Measurements from ENCODE around the gene ACOXL. TPM values are rescaled to one million over a fixed set of nuclear protein-coding genes. Genes with fewer than 3 reads are reported as not detected.

The ACOXL gene
- total RNA-seq, 3 donors from 2014 or later (not counting 1 experiment from before 2014, with no cell fraction given) = not detected

GRCh38 chr2:111134055-111134454 lies 401.7 kb downstream of the ACOXL start:
- ATAC-seq = no peak

DNA sequence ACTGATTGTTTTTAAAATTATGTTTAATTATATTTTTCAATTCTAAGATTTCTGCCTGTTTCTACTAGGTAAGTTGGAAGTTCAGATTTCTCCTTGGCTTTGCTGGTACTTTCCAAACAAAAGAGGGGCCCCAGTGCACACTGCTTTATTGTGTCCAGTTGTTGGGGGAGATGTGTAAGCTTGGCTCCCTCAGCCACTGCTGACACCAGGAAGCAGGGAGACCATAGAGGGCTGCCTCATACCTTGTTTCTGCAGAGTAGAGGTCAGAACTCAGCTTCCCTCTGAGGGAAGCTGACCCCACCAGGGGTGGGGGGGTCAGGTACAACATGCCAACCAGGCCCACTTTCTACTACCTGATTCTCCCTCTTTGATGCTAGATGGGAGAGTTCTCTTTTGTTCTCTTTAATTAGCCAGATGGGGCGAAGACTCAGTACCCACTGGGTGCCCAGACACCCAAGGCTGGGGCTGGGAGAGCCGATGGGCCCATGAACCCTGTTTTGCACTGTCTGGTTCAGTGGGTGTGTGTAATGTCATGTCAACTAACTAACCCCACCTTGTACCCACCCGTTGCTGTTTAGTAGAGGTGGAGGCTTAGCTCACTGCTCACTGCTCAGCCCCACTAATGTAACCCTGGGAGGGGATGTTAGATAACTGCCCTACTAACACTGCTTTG lies 403.0 kb downstream of the ACOXL start:
- no peaks in the 10 kb centered on the region for H3K9me3 Mint-ChIP-seq
- Histone ChIP-seq H3K36me3 (ENCODE audit: control insufficient read depth, insufficient read depth, low read length) (peaks cover 7% of the 10 kb centered on the region), H3K4me1 (ENCODE audit: control insufficient read depth, insufficient read depth, low read length) (peaks cover 6% of the 10 kb centered on the region), H3K27ac (ENCODE audit: low read length) (no peak overlapping the region), H3K4me3 (ENCODE audit: low read length) (no peak overlapping the region), H3K27me3 (ENCODE audit: control insufficient read depth, insufficient read depth, low read length) (no peaks in the 10 kb centered on the region), H3K9me3 (ENCODE audit: control insufficient read depth, insufficient read depth, low read length) (no peaks in the 10 kb centered on the region)
- peaks cover 0 to 24% of the 10 kb centered on the region in 2 donors for H3K4me1 Mint-ChIP-seq
- no peak for TF ChIP-seq CTCF (IDR thresholded peaks at IDR 0.05)
- ATAC-seq (peak in 2 of 3 donors; percentile 10 to 24), DNase-seq (no peak)
- H3K27ac Mint-ChIP-seq = no peak overlapping the region
- H3K27me3 Mint-ChIP-seq (ENCODE audit: low read depth in 2 of 2) = no peaks in the 10 kb centered on the region
- no peak overlapping the region for H3K4me3 Mint-ChIP-seq
- 90% methylated on average over 2 of the region's 3 CpGs for WGBS (ENCODE audit: insufficient coverage)
- H3K36me3 Mint-ChIP-seq = no peaks in the 10 kb centered on the region
- intact Hi-C loops (cut with micrococcal nuclease) = loop anchor here (5.0 kb wide), 1 partner anchor 323 kb away; no protein-coding TSS in a partner anchor

More at GRCh38 chr2:111134055-111134454, 401.7 kb downstream of the ACOXL start:
- 100% methylated on average over 1 of the region's 2 CpGs for WGBS (ENCODE audit: insufficient coverage)
- H3K4me3 ChIP-seq (ENCODE audit: low read length) = no peak overlapping the region
- intact Hi-C loops (cut with micrococcal nuclease) = no loop called here
- no peak overlapping the region for H3K27ac Mint-ChIP-seq
- H3K4me1 Mint-ChIP-seq = peaks cover 0 to 24% of the 10 kb centered on the region in 2 donors
- no peak for DNase-seq
- peaks cover 6% of the 10 kb centered on the region for H3K36me3 ChIP-seq (ENCODE audit: control insufficient read depth, insufficient read depth, low read length)
- peaks cover under 1% of the 10 kb centered on the region for H3K36me3 Mint-ChIP-seq
- no peaks in the 10 kb centered on the region for H3K9me3 Mint-ChIP-seq
- no peaks in the 10 kb centered on the region for H3K9me3 ChIP-seq (ENCODE audit: control insufficient read depth, insufficient read depth, low read length)
- peaks cover 6% of the 10 kb centered on the region for H3K4me1 ChIP-seq (ENCODE audit: control insufficient read depth, insufficient read depth, low read length)
- H3K4me3 Mint-ChIP-seq = no peak overlapping the region
- H3K27ac ChIP-seq (ENCODE audit: low read length) = no peak overlapping the region
- H3K27me3 ChIP-seq (ENCODE audit: control insufficient read depth, insufficient read depth, low read length) = no peaks in the 10 kb centered on the region
- TF ChIP-seq CTCF (IDR thresholded peaks at IDR 0.05) = peak; percentile 7
- no peaks in the 10 kb centered on the region for H3K27me3 Mint-ChIP-seq (ENCODE audit: low read depth in 2 of 2)

DNA sequence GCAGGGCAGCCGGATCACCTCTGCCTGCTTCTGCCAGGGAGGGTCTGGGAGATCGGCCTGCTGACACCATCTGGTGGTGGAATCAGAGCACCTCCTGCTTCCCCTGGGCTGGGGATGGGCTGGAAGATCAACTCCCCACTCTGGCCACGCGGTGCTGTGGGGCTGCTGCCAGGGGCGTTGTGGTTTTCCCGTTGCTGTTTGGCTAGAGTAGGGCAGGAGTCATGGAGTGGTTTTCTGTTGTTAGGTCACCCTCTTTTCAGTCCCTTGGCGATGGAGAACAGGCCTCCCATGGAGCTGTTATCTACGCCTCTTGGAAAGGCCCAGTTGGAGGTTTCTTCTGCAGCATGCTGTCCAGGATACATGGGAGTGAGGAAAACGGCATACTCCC lies 403.5 kb downstream of the ACOXL start:
- peaks cover 0 to 24% of the 10 kb centered on the region in 2 donors for H3K4me1 Mint-ChIP-seq
- intact Hi-C loops (cut with micrococcal nuclease) = loop anchor here (5.0 kb wide), 1 partner anchor 324 kb away; no protein-coding TSS in a partner anchor
- no peak overlapping the region for H3K4me3 ChIP-seq (ENCODE audit: low read length)
- no peak for TF ChIP-seq CTCF (IDR thresholded peaks at IDR 0.05)
- ATAC-seq (peak in 1 of 3 donors; percentile 56), DNase-seq (peak in 1 of 2 donors; percentile 25)
- H3K27me3 ChIP-seq (ENCODE audit: control insufficient read depth, insufficient read depth, low read length) = no peaks in the 10 kb centered on the region
- WGBS (ENCODE audit: insufficient coverage) = 57% methylated on average over 9 of the region's 9 CpGs
- H3K36me3 ChIP-seq (ENCODE audit: control insufficient read depth, insufficient read depth, low read length) = peaks cover 8% of the 10 kb centered on the region
- no peaks in the 10 kb centered on the region for H3K9me3 ChIP-seq (ENCODE audit: control insufficient read depth, insufficient read depth, low read length)
- H3K9me3 Mint-ChIP-seq = no peaks in the 10 kb centered on the region
- no peak overlapping the region for H3K27ac ChIP-seq (ENCODE audit: low read length)
- H3K36me3 Mint-ChIP-seq = no peaks in the 10 kb centered on the region
- H3K27ac Mint-ChIP-seq = no peak overlapping the region
- peaks cover 6% of the 10 kb centered on the region for H3K4me1 ChIP-seq (ENCODE audit: control insufficient read depth, insufficient read depth, low read length)
- no peaks in the 10 kb centered on the region for H3K27me3 Mint-ChIP-seq (ENCODE audit: low read depth in 2 of 2)
- H3K4me3 Mint-ChIP-seq = no peak overlapping the region

Data from natural killer cell (primary cell).